ENCODE results near the gene ANKRD10. TPM values are rescaled to one million over a fixed set of nuclear protein-coding genes. Genes with fewer than 3 reads are reported as not detected.

ANKRD10 gene
- total and polyA plus RNA-seq, 10 of the 15 experiments (the other 5 are each of a cell fraction or from before 2014, with no cell fraction given) = 47.1 to 199 (median 97.2) TPM

- Histone ChIP-seq H3K27me3 (replicated peaks in 1 of 2; ENCODE audit: control insufficient read depth in 2 of 2, insufficient read depth in 2 of 2, low read length in 1 of 2) (no peaks in the 10 kb centered on the region), H3K36me3 (ENCODE audit: control insufficient read depth in 2 of 2, insufficient read depth in 2 of 2, low read length in 1 of 2) (no peaks in the 10 kb centered on the region), H3K9ac (ENCODE audit: control insufficient read depth, insufficient read depth, low read length) (no peak overlapping the region), H3K9me3 (replicated peaks; ENCODE audit: control insufficient read depth, insufficient read depth, low read length) (no peaks in the 10 kb centered on the region), H3K4me2 (ENCODE audit: control insufficient read depth, insufficient read depth) (no peak overlapping the region), H3K79me2 (ENCODE audit: control insufficient read depth, insufficient read depth, low read length) (no peaks in the 10 kb centered on the region), H3K27ac (ENCODE audit: control insufficient read depth, insufficient read depth) (no peak overlapping the region), H3K4me1 (ENCODE audit: control insufficient read depth, insufficient read depth, low read length) (no peaks in the 10 kb centered on the region), H4K20me1 (ENCODE audit: control insufficient read depth, insufficient read depth) (no peaks in the 10 kb centered on the region), H3K4me3 (no peak overlapping the region), H2AFZ (ENCODE audit: control insufficient read depth, low read depth, low read length) (no peak overlapping the region)
- SMC1A ChIA-PET (ENCODE audit: uncharacterized antibody, unreplicated experiment) = no interaction called here
- ATAC-seq (no peak), DNase-seq (ENCODE audit: low read depth, low spot score) (no peak), FAIRE-seq (no peak)
- 31% methylated on average over 7 of the region's 10 CpGs for WGBS (ENCODE audit: insufficient coverage, insufficient replicate concordance, low lambda C conversion rate, missing lambda C conversion rate)
- BruUV-seq (replicated peaks) = no TSS peak
- intact Hi-C loops (cut with micrococcal nuclease; ENCODE audit: unreplicated experiment) = loop anchor here (10.0 kb wide), 1 partner anchor 222 kb away; no protein-coding TSS in a partner anchor
- RAD21 ChIA-PET (ENCODE audit: unreplicated experiment) = no interaction called here
- POLR2A ChIA-PET = no interaction called here
- CTCF ChIA-PET = no interaction called here
- in situ Hi-C loops (cut with MboI) = no loop called here
- TF ChIP-seq E2F4 (IDR thresholded peaks at IDR 0.05; ENCODE audit: low read depth, low read length) = no peak
- no peak for TF ChIP-seq BMI1 (IDR thresholded peaks at IDR 0.05; ENCODE audit: borderline replicate concordance)
- no peak for TF ChIP-seq ZNF217 (IDR thresholded peaks at IDR 0.05)
- no peak for TF ChIP-seq PRDM15 (CRISPR knock-in tag; IDR thresholded peaks at IDR 0.05)
- TF ChIP-seq HCFC1 (IDR thresholded peaks at IDR 0.05; ENCODE audit: low read length) = no peak
- TF ChIP-seq SKIL (IDR thresholded peaks at IDR 0.05; ENCODE audit: low read depth, poor library complexity, severe bottlenecking) = no peak
- no peak for TF ChIP-seq ATF2 (IDR thresholded peaks at IDR 0.05; ENCODE audit: low read length)
- no peak for TF ChIP-seq TBL1XR1 (IDR thresholded peaks at IDR 0.05; ENCODE audit: low read depth, low read length)
- TF ChIP-seq BCLAF1 (IDR thresholded peaks at IDR 0.05) = no peak
- TF ChIP-seq SUZ12 (IDR thresholded peaks at IDR 0.05; ENCODE audit: unreplicated experiment) = no peak
- no peak for TF ChIP-seq IKZF2 (IDR thresholded peaks at IDR 0.05)
- TF ChIP-seq CBX5 (IDR thresholded peaks at IDR 0.05; ENCODE audit: low read depth) = no peak
- TF ChIP-seq PML (IDR thresholded peaks at IDR 0.05; ENCODE audit: low read length) = no peak
- TF ChIP-seq RAD51 (IDR thresholded peaks at IDR 0.05) = no peak
- TF ChIP-seq SIN3A (IDR thresholded peaks at IDR 0.05; ENCODE audit: low read depth, low read length) = no peak
Observed at GRCh38 chr13:110832531-110832930, 82.3 kb downstream of the ANKRD10 start.
